Measurements from ENCODE around the gene SEMA5A.

Gene SEMA5A

GRCh38 chr5:9507974-9508373 lies 37.9 kb downstream of the SEMA5A start:
- no peak for DNase-seq

GRCh38 chr5:9505225-9505624 lies 40.6 kb downstream of the SEMA5A start:
- DNase-seq: no peak

- no peak for DNase-seq
Measured at GRCh38 chr5:9502864-9503263, 43.0 kb downstream of the SEMA5A start.

DNA sequence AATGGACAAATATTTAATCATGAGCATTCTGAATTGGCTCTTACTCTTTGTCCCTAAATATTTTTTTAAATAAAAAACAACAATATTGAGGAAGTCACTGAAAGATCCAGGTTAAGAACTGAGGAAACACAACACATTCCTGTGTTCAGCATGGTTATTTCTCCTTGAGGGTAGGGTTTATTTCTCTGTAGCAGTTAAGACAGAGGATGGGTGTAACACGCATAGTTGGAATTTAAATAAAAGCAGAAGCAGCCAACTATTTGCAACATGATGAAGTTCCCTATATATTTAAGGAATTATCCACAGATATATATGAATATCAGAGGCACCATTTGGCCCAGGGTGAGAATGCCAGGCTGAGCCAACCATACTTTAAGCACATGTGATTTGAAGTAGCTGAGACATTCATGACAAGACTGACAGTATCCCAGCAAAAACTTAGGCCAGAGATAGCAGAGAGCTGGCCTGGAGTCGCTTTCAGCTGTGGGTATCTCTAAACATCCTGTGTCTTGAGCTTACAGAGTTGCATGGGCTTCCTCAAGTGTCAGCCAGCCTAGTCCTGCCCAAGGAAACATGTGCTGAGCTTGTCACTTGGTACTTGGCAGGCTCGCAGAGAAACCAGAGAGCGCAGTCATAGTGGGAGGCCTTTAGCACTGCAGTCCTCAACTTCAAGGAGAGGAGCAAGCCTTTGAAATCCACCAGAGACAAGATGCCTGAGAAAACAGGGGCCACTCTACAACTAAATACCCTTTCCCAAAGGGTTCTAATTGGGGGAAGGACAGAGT lies 43.6 kb downstream of the SEMA5A start:
- DNase-seq: no peak

DNA sequence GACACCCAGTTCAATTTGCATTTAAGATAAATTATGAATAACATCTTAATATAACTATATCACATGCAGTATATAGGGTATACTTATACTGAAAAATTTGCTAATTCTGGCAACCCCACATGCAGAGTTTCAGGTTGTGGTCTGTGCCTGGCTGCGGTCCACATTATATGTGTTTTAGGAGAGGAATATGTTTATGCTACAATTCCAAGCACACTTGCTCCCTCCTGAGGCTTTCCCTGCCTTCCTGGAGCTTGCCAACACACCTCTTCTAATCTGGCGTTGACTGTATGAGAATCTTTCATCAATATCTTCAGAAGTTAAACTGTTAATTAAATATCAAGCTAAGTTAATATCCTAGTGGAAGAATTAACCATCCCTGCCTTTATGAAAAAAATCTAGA lies 45.2 kb downstream of the SEMA5A start:
- no peak for DNase-seq

DNA sequence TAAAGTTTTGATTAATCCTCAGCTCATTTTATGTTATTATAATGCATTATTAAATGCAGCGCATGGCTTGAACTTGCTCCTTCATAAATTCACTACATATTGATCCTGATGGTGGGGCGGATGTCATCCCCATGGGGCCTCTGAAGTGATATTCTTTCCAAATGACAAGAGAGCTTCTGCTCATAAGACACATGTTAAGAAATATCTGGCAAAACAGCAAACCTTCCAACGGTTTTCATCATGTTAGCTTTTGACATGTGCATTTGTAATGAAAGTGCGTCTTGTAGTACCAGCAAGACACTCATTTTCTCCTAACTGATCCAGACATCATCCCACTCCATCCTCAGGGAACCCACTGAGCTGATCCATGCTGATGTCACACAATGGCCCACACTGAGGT lies 45.7 kb downstream of the SEMA5A start:
- DNase-seq: no peak

- DNase-seq: no peak
Measured at GRCh38 chr5:9499498-9499876, 46.4 kb downstream of the SEMA5A start.

DNA sequence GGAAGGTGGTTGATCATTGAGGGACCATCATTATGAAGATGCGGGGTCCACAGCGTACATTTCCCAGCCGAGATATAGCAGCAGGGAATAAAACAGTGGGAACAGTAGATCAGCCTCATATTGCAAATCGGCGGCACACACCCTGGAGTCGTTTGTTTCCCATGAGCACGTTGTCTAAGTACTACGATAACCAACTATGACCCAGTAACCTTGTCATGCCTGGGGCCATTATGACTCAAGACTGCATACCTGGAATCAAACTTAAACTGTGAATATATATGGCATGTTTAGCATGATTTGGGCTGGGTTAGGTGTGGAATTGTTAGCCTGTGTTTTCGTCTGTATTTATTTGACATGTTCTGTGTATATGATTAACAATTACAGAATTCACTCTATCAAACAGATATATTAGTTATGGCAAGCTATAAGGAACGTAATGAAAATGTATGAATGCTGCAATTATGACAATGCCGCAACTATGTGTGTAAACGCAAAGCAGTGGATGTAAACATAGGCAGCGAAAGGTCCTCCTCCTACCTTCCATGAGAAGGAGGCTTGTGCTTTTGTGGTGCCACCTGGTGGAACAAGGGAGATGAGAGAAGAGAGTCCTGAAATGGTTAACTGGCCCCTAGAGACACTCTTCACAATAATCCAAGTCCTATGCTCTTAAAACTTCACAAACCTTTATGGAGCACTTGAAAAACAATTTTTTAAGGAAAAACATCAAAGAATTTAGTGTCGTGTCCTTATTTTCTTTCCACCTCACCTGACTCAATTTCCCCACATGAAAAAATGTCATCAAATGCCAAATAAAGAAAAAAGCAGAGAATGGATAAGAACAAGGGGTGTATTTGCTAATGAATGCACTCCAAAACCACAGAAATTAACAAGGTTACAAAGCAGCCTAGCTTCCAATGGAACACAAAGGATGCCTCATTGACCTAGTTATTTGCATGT lies 47.1 kb downstream of the SEMA5A start:
- DNase-seq: no peak

DNA sequence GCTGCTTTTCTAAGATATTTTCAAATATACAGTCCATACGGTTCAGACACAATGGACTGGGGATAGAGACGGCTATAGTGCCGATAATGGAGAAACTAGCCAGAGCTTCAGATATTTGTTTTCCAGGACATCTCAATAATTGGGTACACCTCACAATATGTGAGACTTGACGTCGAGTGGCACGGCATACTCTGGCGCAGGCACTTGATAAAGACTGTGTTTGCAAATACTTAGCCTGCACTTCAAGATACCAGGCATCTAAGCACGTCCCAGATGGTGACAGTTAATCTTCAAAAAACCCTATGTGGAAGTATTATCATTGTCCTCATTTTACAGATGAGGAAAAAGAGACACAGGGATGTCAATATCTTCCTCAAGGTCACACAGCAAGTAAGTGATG lies 48.5 kb downstream of the SEMA5A start:
- no peak for DNase-seq

GRCh38 chr5:9496801-9497200 lies 49.1 kb downstream of the SEMA5A start:
- no peak for DNase-seq

DNA sequence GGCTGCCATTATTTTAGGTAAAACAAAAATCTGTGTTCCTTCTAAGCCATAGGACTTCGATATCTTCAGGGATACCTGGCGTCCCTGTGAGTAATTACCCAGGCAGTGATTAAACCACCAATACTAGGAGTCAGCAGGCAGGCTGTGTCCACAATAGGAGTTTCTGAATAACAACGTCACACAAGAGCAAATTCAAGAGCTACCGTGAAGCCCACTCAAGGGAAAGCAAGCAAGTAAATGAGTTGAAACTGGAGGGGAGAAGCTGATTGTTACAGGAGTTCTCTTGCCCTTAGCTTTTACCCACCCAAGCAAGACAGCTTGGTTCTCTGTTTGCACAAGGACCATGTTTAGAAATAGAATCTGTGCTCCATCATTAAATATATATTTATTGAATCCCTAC lies 50.8 kb downstream of the SEMA5A start:
- DNase-seq: no peak

DNA sequence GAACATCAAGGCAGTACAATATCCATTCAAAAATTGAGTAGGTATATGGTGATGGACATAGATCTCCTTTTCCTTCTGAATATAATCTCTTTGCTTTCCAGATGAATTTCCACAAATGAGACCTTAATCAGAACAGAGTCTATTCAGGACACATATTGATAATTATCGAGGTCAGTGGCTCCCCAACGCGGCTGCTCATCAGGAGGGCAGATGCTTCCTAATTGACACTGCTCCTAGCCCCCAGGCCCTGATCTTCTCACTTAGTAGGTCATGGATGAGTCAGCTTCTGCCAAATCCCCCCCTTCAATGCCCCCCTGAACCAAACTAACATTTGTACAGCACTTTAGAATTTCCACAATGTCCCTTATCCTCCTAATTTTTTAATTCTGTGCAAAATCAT lies 51.6 kb downstream of the SEMA5A start:
- DNase-seq: no peak

GRCh38 chr5:9490494-9491097 lies 55.3 kb downstream of the SEMA5A start:
- no peak for DNase-seq

DNA sequence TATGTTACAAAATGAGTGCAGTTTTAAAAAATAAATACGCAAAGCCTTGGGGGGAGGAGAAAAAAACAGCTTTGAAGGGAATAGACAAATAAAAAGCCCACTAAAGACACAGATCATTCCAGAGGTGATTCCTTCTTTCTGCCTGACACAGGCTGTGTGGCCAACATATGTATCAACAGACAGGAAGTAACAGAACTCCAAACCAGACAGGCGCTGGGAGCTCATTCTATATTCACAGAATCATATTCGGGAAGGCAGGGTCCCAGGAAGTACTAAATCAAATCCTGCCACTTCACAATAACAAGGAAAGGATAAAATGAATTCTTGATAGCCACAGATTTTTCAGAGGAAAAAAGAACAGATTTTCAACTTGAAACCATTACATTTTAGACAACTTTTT lies 62.1 kb downstream of the SEMA5A start:
- DNase-seq: no peak

GRCh38 chr5:9483243-9483642 lies 62.6 kb downstream of the SEMA5A start:
- no peak for DNase-seq

- DNase-seq: no peak
Measured at GRCh38 chr5:9482381-9482780, 63.5 kb downstream of the SEMA5A start.

DNA sequence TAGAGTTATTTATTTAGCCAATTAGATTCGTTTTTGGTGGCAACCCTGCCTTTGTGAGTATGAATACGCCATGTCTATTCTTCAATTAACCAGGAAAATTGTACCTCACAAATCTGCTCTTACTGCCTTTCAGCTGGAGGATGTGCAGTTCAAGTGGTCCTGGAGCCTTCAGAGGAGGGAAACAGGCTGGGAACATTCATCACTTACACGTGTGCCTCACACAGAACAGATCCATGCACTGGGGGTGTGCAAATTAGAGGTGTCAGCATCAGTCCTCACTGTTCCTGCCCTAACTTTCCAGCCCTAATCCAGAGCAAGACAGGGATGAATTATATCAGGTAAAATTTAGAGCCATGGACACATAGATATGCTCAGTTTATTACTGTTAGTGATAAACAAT lies 65.4 kb downstream of the SEMA5A start:
- no peak for DNase-seq

- DNase-seq: no peak
Measured at GRCh38 chr5:9479990-9480389, 65.9 kb downstream of the SEMA5A start.

GRCh38 chr5:9479361-9479760 lies 66.5 kb downstream of the SEMA5A start:
- no peak for DNase-seq

- DNase-seq: no peak
Measured at GRCh38 chr5:9477537-9477936, 68.3 kb downstream of the SEMA5A start.

DNA sequence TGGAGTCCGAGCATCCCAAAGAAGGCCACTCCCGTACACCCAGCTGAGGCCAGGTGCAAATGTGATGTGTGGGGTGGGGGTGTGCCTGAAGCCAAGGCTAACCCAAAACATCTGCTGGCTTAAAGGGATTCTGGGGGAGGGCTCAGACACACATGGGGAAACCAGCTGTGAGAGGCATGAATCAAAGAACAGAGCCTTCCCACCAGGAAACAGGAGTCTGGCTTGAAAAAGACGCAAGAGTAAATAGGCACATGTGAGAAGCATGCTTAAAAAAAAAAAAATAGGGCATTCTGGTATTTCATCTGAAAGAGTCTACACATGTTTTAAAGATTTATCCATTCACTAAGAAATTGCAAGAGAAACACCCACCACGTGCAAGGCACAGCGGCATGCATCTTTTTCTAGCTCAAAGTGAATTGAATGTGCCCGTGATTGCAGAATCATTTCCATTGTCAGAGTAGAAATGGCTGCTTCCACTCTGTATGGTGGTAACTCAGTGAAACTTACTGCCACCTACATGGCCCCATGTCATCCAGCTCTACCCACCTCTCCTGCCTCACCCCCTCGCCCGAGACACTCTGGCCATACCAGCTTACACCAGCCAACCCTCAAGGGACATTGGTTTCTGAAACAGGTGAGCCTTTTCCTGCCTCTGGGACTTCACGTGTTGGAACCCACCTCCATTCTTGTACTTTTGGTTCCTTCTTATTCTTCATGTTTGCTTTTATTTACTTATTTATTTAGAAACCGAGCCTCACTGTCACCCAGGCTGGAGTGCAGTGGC lies 71.5 kb downstream of the SEMA5A start:
- no peak for DNase-seq

- DNase-seq: no peak
Measured at GRCh38 chr5:9473624-9474023, 72.3 kb downstream of the SEMA5A start.

GRCh38 chr5:9470410-9470809 lies 75.5 kb downstream of the SEMA5A start:
- DNase-seq: no peak

All from activated naive CD4-positive, alpha-beta T cell (primary cell).